Gastrocnemius medialis (tissue), 4 donors: ENCODE results near the gene PARD3B. TPM values are rescaled to one million over a fixed set of nuclear protein-coding genes. Genes with fewer than 3 reads are reported as not detected.

Experiments used
- ATAC-seq, 2 donors: fragments of 150-250 bp; one replicate each; pipeline ENCODE4 v1.9.1; 2016
- DNase-seq, 2 donors: peaks; one replicate each; pipeline ENCODE4 v3.0.0-alpha.2; 2019
- H3K27ac ChIP-seq, 4 donors: fragments of 200-600 bp; sonication (generic); 1 replicate in 1 of 4; 2 replicates in 3 of 4; pipeline ENCODE4 v1.5.1; 2016 to 2018; ENCODE audit warnings: mild to moderate bottlenecking in 2 of 4, moderate library complexity in 1 of 4
- H3K27me3 ChIP-seq, 3 donors: fragments of 200-600 bp; sonication (generic) in 2 of 3; 1 replicate in 1 of 3; 2 replicates in 2 of 3; pipeline versions ENCODE4 v1.5.1 to v1.6.0; 2016 to 2019; ENCODE audit warnings: mild to moderate bottlenecking in 1 of 3, moderate library complexity in 1 of 3
- H3K36me3 ChIP-seq, 2 donors: fragments of 200-600 bp; sonication (generic) in 1 of 2; one replicate each; pipeline ENCODE4 v1.5.1; 2017 to 2018
- H3K4me1 ChIP-seq, 2 donors: fragments of 200-600 bp; sonication (generic) in 1 of 2; one replicate each; pipeline ENCODE4 v1.5.1; 2016 to 2017; ENCODE audit warnings: mild to moderate bottlenecking in 2 of 2
- H3K4me3 ChIP-seq, 4 donors: fragments of 200-600 bp; sonication (generic) in 3 of 4; 1 replicate in 1 of 4; 2 replicates in 3 of 4; pipeline ENCODE4 v1.5.1; 2016 to 2019; ENCODE audit warnings: mild to moderate bottlenecking in 2 of 4
- H3K9me3 ChIP-seq, 3 donors: fragments of 200-600 bp; sonication (generic) in 2 of 3; 1 replicate in 1 of 3; 2 replicates in 2 of 3; pipeline ENCODE4 v1.5.1; 2016 to 2019
- CTCF ChIP-seq, 5 experiments: fragments of 450-650 bp in 3 of 5; fragments of 200-600 bp in 2 of 5; sonication (generic) in 2 of 5; IDR thresholded peaks in 4 of 5; conservative IDR thresholded peaks in 1 of 5; 1 replicate in 4 of 5; 2 replicates in 1 of 5; pipeline ENCODE4 v1.5.1; 2016 to 2019; ENCODE audit warnings: antibody characterized with exemption in 5 of 5, mild to moderate bottlenecking in 3 of 5, moderate library complexity in 3 of 5
- POLR2A ChIP-seq, 2 donors: fragments of 450-650 bp; IDR thresholded peaks; one replicate each; pipeline ENCODE4 v1.6.1; 2017; ENCODE audit warnings: antibody characterized with exemption in 2 of 2, mild to moderate bottlenecking in 2 of 2, moderate library complexity in 2 of 2
- in situ Hi-C, 4 donors: fragments of 200-750 bp; cut with MboI; loops; one replicate each; pipeline versions ENCODE4 v1.15.0 to v1.8.0; 2017; ENCODE audit warnings: low sequenced_read_pairs in 4 of 4
- intact Hi-C: fragments of 100-400 bp; cut with DNase I; formaldehyde crosslinking; loops from one replicate; pipeline ENCODE4 v1.15.1; 2023; ENCODE audit warnings: low total_unique reads
- total RNA-seq, 4 donors: library from RNA; depleted of rRNA; stranded (reverse); fragments of >200 nt; gene quantifications; one replicate each; pipeline versions ENCODE4 v1.1.0 to v1.2.3, GENCODE V29; 2016

Gene PARD3B
- total RNA-seq, 4 donors from 2014 or later, result 2.2 to 15.5 (median 4.6) TPM

GRCh38 chr2:204664708-204665121 is 119.4 kb downstream of the PARD3B start:
- Histone ChIP-seq H3K9me3 (no peaks in the 10 kb centered on the region), H3K4me3 (no peak overlapping the region), H3K27ac (no peak overlapping the region), H3K4me1 (peaks cover 0 to 12% of the 10 kb centered on the region in 2 donors), H3K27me3 (no peaks in the 10 kb centered on the region), H3K36me3 (no peaks in the 10 kb centered on the region)
- ATAC-seq (no peak), DNase-seq (no peak)
- in situ Hi-C loops, result no loop called here
- intact Hi-C loops, result no loop called here
- no peak for TF ChIP-seq CTCF (IDR thresholded peaks at IDR 0.05 in 4 of 5, conservative IDR thresholded peaks at IDR 0.05 in 1 of 5)
- TF ChIP-seq POLR2A (IDR thresholded peaks at IDR 0.05), result no peak

GRCh38 chr2:204665207-204665606 is 119.9 kb downstream of the PARD3B start:
- intact Hi-C loops, result no loop called here
- DNase-seq (no peak), ATAC-seq (peak in 1 of 2 donors; percentile 30)
- Histone ChIP-seq H3K4me3 (no peak overlapping the region), H3K27ac (no peak overlapping the region), H3K4me1 (peaks cover 0 to 12% of the 10 kb centered on the region in 2 donors), H3K27me3 (no peaks in the 10 kb centered on the region), H3K36me3 (no peaks in the 10 kb centered on the region), H3K9me3 (no peaks in the 10 kb centered on the region)
- in situ Hi-C loops, result no loop called here
- TF ChIP-seq CTCF (IDR thresholded peaks at IDR 0.05 in 4 of 5, conservative IDR thresholded peaks at IDR 0.05 in 1 of 5) (no peak), POLR2A (IDR thresholded peaks at IDR 0.05) (no peak)

GRCh38 chr2:204665771-204666170 is 120.5 kb downstream of the PARD3B start:
- TF ChIP-seq CTCF (IDR thresholded peaks at IDR 0.05 in 4 of 5, conservative IDR thresholded peaks at IDR 0.05 in 1 of 5), result no peak
- TF ChIP-seq POLR2A (IDR thresholded peaks at IDR 0.05), result no peak
- in situ Hi-C loops (no loop called here), intact Hi-C loops (no loop called here)

GRCh38 chr2:204667990-204668389 is 122.7 kb downstream of the PARD3B start:
- in situ Hi-C loops, result no loop called here
- Histone ChIP-seq H3K4me3 (no peak overlapping the region), H3K36me3 (no peaks in the 10 kb centered on the region), H3K4me1 (peaks cover 0 to 12% of the 10 kb centered on the region in 2 donors), H3K27ac (no peak overlapping the region), H3K27me3 (no peaks in the 10 kb centered on the region), H3K9me3 (no peaks in the 10 kb centered on the region)
- ATAC-seq (no peak), DNase-seq (no peak)
- TF ChIP-seq CTCF (IDR thresholded peaks at IDR 0.05 in 4 of 5, conservative IDR thresholded peaks at IDR 0.05 in 1 of 5), result no peak
- TF ChIP-seq POLR2A (IDR thresholded peaks at IDR 0.05), result no peak
- intact Hi-C loops, result no loop called here

More at GRCh38 chr2:204665771-204666170, 120.5 kb downstream of the PARD3B start:
- H3K27me3 ChIP-seq, result no peaks in the 10 kb centered on the region
- H3K4me1 ChIP-seq, result peaks cover 0 to 12% of the 10 kb centered on the region in 2 donors
- no peak for DNase-seq
- no peaks in the 10 kb centered on the region for H3K36me3 ChIP-seq
- no peaks in the 10 kb centered on the region for H3K9me3 ChIP-seq
- no peak for ATAC-seq
- H3K27ac ChIP-seq, result no peak overlapping the region
- no peak overlapping the region for H3K4me3 ChIP-seq

GRCh38 chr2:204669382-204669781 is 124.1 kb downstream of the PARD3B start:
- ATAC-seq, result no peak

More at GRCh38 chr2:204669382-204669781, 124.1 kb downstream of the PARD3B start:
- DNase-seq, result no peak
- H3K4me1 ChIP-seq, result peaks cover 0 to 12% of the 10 kb centered on the region in 2 donors
- intact Hi-C loops, result no loop called here
- H3K36me3 ChIP-seq, result no peaks in the 10 kb centered on the region
- no peak for TF ChIP-seq CTCF (IDR thresholded peaks at IDR 0.05 in 4 of 5, conservative IDR thresholded peaks at IDR 0.05 in 1 of 5)
- TF ChIP-seq POLR2A (IDR thresholded peaks at IDR 0.05), result no peak
- no peak overlapping the region for H3K27ac ChIP-seq
- no peaks in the 10 kb centered on the region for H3K9me3 ChIP-seq
- no peaks in the 10 kb centered on the region for H3K27me3 ChIP-seq
- in situ Hi-C loops, result no loop called here
- no peak overlapping the region for H3K4me3 ChIP-seq
